Measurements from ENCODE around the gene MYO1C. TPM values are rescaled to one million over a fixed set of nuclear protein-coding genes. Genes with fewer than 3 reads are reported as not detected.

Gene MYO1C
- total RNA-seq, 2 donors from 2014 or later, result 280 to 315 TPM

GRCh38 chr17:1504866-1505265, 12.4 kb upstream of the MYO1C start:
- H3K27me3 ChIP-seq, result no peaks in the 10 kb centered on the region
- H3K36me3 ChIP-seq, result no peaks in the 10 kb centered on the region
- peaks cover 2% of the 10 kb centered on the region for H3K4me1 ChIP-seq
- no peak for DNase-seq
- no peak for TF ChIP-seq CTCF (IDR thresholded peaks at IDR 0.05)
- H3K9ac ChIP-seq (ENCODE audit: low read depth in 2 of 2, low read length in 2 of 2), result no peak overlapping the region
- intact Hi-C loops (cut with DNase I), result no loop called here
- H3K9me3 ChIP-seq, result no peaks in the 10 kb centered on the region
- no peak overlapping the region for H3K27ac ChIP-seq
- H3K4me3 ChIP-seq, result no peak overlapping the region

GRCh38 chr17:1503699-1504098, 11.2 kb upstream of the MYO1C start:
- H3K4me3 ChIP-seq, result no peak overlapping the region
- no peak for DNase-seq
- intact Hi-C loops (cut with DNase I), result no loop called here
- H3K27ac ChIP-seq, result no peak overlapping the region
- TF ChIP-seq CTCF (IDR thresholded peaks at IDR 0.05), result no peak
- H3K9me3 ChIP-seq, result no peaks in the 10 kb centered on the region
- H3K4me1 ChIP-seq, result no peaks in the 10 kb centered on the region
- H3K9ac ChIP-seq (ENCODE audit: low read depth in 2 of 2, low read length in 2 of 2), result no peak overlapping the region
- H3K36me3 ChIP-seq, result no peaks in the 10 kb centered on the region
- no peaks in the 10 kb centered on the region for H3K27me3 ChIP-seq

- Histone ChIP-seq H3K4me1 (no peaks in the 10 kb centered on the region), H3K27ac (no peak overlapping the region), H3K9me3 (no peaks in the 10 kb centered on the region), H3K4me3 (no peak overlapping the region), H3K36me3 (no peaks in the 10 kb centered on the region), H3K27me3 (no peaks in the 10 kb centered on the region), H3K9ac (ENCODE audit: low read depth in 2 of 2, low read length in 2 of 2) (no peak overlapping the region)
- no peak for DNase-seq
- intact Hi-C loops (cut with DNase I), result no loop called here
- TF ChIP-seq CTCF (IDR thresholded peaks at IDR 0.05), result no peak
Measured at GRCh38 chr17:1498869-1499268, 6.4 kb upstream of the MYO1C start.

- no peak for TF ChIP-seq CTCF (IDR thresholded peaks at IDR 0.05)
- Histone ChIP-seq H3K9me3 (no peaks in the 10 kb centered on the region), H3K4me3 (no peak overlapping the region), H3K27me3 (no peaks in the 10 kb centered on the region), H3K36me3 (no peaks in the 10 kb centered on the region), H3K4me1 (no peaks in the 10 kb centered on the region), H3K9ac (ENCODE audit: low read depth in 2 of 2, low read length in 2 of 2) (no peak overlapping the region), H3K27ac (no peak overlapping the region)
- no peak for DNase-seq
- intact Hi-C loops (cut with DNase I), result no loop called here
Measured at GRCh38 chr17:1498233-1498632, 5.7 kb upstream of the MYO1C start.

- intact Hi-C loops (cut with DNase I), result no loop called here
Measured at GRCh38 chr17:1497831-1498230, 5.3 kb upstream of the MYO1C start.

More at GRCh38 chr17:1497831-1498230, 5.3 kb upstream of the MYO1C start:
- H3K4me3 ChIP-seq, result no peak overlapping the region
- no peaks in the 10 kb centered on the region for H3K36me3 ChIP-seq
- H3K27ac ChIP-seq, result no peak overlapping the region
- no peaks in the 10 kb centered on the region for H3K9me3 ChIP-seq
- no peak overlapping the region for H3K9ac ChIP-seq (ENCODE audit: low read depth in 2 of 2, low read length in 2 of 2)
- TF ChIP-seq CTCF (IDR thresholded peaks at IDR 0.05), result no peak
- DNase-seq, result no peak
- H3K27me3 ChIP-seq, result no peaks in the 10 kb centered on the region
- H3K4me1 ChIP-seq, result no peaks in the 10 kb centered on the region

Data from colonic mucosa (tissue), 4 donors.